HG03025 (cell line): ENCODE measurements around the gene SH3RF3.

ENCODE experiments used
- ATAC-seq: cut with Tn5 transposase; IDR thresholded peaks from one replicate; pipeline ENCODE4 v1.9.1; 2021; ENCODE audit warnings: mild to moderate bottlenecking, moderate library complexity; ENCODE audit not compliant: unreplicated experiment, low FRiP score

SH3RF3 gene

GRCh38 chr2:109453371-109453995 lies 324.5 kb downstream of the SH3RF3 start:
- ATAC-seq: no peak

DNA sequence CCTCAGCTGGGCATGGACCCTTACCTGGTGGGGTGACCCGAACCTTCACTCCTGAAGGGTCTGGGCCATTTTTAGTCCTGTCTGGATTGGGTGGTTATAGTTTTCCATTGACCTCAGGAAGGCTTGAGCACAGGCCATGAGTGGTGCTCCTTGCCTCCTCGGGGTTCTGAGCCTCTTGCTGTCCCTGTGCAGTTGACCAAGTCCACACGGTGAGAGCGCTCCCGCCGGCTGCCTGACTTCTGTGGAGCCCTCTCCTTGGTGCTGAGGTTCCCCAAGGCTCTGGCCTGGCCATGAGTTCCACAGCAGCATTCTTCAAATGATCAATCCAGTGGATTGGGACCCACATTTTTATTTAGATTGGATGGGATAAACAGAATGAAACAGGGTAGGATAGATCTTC lies 325.3 kb downstream of the SH3RF3 start:
- ATAC-seq: no peak

- no peak for ATAC-seq
Observed at GRCh38 chr2:109454765-109455394, 325.9 kb downstream of the SH3RF3 start.

DNA sequence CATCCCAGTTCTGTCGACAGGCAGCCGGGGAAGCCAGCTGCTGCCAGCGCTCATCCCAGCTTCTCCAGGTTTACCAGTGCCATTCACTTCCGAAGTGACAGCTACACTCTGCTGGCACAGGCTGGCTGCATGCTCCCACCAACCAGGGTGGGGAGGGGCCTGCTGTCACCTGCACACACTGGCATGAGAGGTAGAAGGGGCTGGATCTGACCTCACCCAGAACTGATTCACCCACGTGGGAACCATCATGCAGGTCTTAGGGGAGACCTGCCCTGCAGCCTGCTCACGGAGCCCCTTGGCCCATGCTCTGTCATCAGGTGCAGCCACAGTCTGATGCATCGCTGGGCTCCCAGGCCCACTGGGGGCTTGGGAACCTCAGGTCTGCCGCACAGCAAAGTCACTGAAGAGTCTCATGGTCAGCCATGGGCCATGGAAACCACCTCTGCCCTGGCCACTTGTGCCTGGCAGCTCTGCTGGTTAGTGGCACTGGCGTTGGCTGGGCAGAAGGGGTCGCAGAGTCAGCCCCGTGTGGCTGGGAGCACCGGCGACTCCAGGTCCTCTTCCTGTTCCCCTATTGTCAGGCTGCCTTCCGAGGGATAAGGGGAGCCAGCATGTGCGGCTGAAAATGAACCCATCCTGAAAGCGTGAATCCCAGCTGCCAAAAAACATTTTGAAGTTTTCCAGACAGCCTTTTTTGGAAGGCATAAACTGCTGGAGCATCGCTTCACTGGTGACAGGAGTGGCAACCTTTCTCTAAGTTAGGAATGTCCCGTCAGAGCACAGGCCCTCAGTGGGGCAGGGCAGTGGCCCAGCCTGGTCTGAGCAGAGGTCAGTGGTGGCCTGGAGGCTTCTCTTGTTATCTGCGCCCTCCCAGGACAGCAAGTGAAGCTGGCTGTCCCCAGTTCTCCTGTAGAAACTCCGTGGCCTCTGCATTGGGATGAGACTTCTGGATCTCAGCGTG lies 327.0 kb downstream of the SH3RF3 start:
- ATAC-seq: no peak

DNA sequence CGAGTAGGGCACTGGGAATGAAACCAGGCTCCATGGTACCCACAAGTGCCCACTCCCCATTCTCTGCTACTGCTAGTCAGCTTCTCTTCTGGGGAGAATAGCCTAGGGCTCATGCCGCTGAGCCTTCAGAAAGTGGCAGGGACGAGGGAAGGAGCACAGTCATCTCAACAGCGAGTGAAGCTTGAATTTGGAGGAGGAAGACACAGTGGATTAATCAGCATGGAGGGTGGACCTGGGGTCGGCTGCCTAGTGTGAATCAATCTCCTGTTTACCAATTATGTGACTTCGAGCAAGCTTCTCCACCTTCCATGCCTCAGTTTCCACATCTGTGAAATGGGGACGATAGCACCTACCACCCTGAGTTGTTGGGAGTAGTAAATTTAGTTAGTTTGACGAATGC lies 327.8 kb downstream of the SH3RF3 start:
- ATAC-seq: no peak

DNA sequence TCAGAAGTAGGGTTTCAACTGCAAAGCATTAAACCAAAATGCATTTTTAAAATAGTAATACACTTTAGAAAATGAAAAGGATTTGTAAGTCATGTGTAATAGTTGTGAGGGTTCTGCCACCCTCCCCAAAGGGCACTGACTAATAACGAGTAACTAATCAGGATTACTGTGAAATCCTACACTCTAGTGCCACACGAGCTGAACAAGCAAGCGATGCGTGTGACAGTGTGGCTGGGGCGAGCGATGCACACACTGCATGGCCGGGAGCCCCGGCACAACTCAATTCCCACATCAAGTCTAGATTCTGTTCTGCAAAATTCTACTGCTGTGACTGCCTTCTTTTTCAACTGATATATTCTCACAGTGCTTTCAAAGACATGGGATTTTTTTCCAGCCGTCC lies 328.4 kb downstream of the SH3RF3 start:
- no peak for ATAC-seq

GRCh38 chr2:109457794-109458193 lies 328.8 kb downstream of the SH3RF3 start:
- ATAC-seq: no peak

DNA sequence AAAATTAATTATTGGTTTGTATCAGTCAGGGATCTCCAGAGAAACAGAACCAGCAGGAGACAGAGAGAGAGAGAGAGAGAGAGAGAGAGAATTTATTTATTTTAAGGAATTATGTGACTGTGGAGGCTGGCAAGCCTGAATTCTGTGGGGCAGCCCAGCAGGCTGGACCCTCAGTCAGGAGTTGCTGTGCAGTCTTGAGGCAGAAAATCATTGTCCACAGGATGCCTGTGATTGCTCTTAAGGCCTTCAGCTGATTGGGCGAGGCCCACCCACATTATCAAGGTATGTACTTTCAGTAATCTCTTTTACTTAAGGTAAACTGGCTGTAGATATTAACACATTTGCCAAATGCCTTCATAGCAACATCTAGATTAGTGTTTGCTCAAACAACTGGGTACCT lies 329.5 kb downstream of the SH3RF3 start:
- no peak for ATAC-seq

GRCh38 chr2:109459485-109459884 lies 330.5 kb downstream of the SH3RF3 start:
- ATAC-seq: no peak

GRCh38 chr2:109460553-109461324 lies 331.7 kb downstream of the SH3RF3 start:
- ATAC-seq: no peak

DNA sequence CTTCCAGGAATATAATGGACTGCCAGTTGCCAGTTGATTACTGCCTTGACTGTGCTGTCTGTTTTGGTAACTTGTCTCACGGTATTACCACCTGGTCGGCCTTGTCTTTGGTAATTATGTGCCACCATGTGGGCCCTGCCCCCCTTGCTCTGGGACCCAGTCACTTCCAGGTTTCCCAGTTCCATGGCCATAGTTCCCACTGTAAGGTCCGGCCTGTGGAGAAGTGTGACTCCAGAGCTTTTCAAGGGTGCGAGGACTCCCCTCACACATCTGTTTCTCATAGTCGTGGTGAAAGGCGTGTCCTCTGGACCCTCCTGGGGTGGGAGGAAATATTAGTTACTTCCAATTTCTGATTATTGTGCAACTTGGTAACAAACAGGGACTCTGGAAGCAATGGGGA lies 334.2 kb downstream of the SH3RF3 start:
- ATAC-seq: no peak

- no peak for ATAC-seq
Observed at GRCh38 chr2:109463891-109464290, 334.9 kb downstream of the SH3RF3 start.

DNA sequence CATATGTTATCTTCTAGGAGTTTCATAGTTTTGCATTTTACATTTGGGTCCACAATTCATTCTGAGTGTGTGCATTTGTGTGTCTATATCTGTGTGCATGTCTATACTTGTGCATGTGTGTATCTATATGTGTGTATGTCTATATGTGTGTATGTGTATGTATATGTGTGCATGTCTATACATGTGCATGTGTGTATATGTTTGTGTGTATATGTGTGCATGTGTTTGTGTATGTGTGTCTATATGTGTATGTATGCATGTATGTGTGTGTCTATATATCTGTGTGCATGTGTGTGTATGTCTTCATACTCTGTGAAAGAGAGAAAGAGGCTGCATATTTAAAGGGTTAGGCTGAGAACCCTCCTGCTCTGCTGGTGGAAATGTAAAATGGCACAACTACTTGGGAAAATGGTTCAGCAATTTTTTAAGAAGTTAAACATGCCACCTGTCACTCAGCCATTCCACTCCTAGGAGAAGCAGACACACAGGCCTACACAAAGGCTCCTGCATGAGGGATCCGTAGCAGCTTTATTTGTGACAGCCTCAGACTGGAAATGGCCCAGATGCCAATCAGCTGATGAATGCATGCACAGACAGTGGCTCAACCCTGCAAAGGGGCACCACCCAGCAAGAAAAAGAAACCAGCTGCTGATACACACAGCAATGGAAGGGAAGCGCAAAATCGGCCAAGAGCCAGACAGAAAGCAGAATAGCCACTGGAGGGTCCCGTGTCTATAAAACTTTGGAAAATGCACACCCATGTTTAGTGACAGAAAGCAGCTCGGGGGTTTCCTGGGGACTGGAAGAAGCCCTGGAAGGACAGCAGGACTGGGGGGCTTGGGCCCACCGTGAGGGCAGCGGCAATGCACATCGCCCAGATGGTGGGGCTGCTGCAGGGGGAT lies 337.9 kb downstream of the SH3RF3 start:
- ATAC-seq: no peak

DNA sequence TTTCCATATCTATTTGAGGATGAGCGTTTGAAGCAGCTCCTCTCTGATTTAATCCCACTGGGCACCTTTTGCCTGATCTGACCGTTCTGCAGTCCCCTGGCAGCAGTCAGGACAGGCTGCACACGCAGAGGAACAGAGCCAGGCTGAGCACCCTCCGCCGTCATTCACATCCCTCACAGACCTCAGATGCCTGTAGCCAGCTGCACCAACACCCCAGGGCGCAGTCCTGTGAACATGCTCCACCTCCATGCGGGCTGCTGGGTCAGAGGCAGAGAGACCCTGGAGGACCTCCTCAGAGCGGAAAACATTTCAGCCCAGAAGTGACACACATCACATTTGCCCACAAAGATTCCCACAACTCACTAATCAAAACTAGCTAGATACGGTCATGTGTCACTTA lies 338.7 kb downstream of the SH3RF3 start:
- ATAC-seq: no peak

DNA sequence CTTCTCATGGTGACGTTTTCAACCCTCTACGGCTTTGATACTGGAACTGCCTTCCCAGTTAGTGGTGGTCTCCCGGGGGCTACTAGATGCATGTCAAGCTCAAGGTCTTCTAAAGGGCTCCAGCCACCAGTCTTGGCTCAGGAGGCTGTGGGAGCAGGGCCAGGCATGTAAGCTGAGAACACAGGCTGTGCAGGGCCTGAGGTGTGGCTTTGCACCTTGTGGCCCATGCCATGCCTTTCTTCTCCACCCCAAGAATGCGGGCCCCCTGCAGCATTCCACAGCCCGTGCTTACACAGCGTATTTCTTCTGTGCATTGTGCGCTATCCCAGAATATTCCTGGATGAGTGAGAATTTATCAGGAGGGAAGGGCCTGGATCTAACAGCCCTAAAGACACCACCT lies 339.9 kb downstream of the SH3RF3 start:
- ATAC-seq: no peak

- ATAC-seq: no peak
Observed at GRCh38 chr2:109471658-109472057, 342.7 kb downstream of the SH3RF3 start.

GRCh38 chr2:109472331-109472959 lies 343.4 kb downstream of the SH3RF3 start:
- no peak for ATAC-seq

DNA sequence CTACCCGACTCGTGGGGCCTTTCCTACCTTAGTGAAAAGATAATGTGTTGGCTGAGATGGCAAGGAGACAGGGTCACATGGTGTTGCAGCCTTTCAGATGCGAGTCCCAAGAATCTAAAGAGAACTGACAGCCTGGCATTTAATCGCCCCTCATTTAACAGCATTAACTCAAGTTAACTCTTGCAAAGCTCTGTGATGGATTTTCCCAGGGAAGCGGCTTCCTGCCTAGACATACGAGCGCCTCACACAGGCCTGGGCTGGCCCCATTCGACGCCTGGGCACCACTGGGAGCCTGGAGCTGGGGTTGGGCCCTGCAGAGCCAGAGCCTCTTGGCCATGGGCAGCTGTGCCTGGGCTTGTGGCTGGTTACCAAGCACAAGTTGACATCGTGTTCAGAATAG lies 344.0 kb downstream of the SH3RF3 start:
- ATAC-seq: no peak

- no peak for ATAC-seq
Observed at GRCh38 chr2:109473616-109474318, 344.8 kb downstream of the SH3RF3 start.
